Measurements from ENCODE around the gene PCDHGA1.
"Not testable (repeated sequence)": the region's sequence is repeated elsewhere in the genome, so short reads cannot be mapped to it uniquely, and the experiment has no call there.

PCDHGA1 gene

DNA sequence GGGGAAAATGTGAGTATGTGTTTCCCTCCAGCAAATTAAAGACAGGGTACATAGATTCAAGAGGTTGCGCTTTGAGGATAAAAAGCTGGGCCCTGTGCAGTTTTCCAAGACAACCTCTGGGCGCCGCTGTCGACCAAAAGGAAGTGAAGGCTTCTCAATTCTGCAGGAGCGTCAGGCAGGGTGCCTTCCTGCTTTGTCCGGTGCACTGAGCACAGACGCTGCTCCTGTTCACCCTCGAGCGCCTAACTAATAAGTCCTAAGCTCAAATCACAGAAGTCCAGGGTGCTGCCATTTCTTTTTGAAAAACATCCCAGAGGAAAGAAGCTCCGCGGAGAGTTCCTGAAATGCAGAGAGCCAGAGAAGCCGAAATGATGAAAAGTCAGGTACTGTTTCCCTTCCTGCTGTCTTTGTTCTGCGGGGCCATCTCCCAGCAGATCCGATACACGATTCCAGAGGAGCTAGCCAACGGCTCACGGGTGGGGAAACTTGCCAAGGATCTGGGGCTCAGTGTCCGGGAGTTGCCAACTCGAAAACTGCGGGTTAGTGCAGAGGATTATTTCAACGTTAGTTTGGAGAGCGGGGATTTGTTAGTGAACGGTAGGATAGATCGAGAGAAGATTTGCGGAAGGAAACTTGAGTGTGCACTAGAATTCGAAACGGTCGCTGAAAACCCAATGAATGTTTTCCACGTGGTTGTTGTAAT, 19.8 kb downstream of the PCDHGA1 start, which contains the start of gene PCDHGB1:
Gene PCDHGB1, plus strand, starts transcription at position 183 of the 703 bp plus-strand sequence. Its CDS starts 162 bp downstream, at position 345.
- peak; percentile 23 for DNase-seq

- no peak for DNase-seq
Measured at GRCh38 chr5:141351591-141351990, 21.3 kb downstream of the PCDHGA1 start.

DNA sequence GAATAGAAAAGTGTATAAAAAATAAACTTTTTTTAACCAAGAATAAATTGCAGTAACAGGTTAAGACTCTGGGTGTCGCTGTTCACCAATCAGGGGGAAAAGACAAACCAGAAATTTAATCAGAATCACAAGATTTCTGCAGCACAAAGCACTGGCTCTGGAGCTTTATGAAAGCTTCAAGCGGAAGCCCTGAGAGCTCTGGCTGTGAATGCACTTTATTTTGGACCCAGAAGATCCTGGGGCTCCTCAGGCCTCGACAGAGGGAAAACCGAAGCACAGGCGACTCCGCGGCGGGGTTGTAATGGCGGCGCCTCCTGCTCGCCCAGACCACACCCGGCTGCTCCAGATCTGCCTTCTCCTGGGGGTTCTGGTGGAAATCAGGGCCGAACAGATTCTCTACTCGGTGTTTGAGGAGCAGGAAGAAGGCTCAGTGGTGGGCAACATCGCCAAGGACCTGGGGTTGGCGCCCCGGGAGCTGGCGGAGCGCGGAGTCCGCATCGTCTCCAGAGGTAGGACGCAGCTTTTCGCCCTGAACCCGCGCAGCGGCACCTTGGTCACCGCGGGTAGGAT, 24.7 kb downstream of the PCDHGA1 start, which contains the start of gene PCDHGA4:
Gene PCDHGA4, plus strand, starts transcription at position 122 of the 570 bp plus-strand sequence. Its CDS starts 87 bp downstream, at position 209.
- DNase-seq = no peak

- DNase-seq = no peak
Measured at GRCh38 chr5:141355641-141356040, 25.3 kb downstream of the PCDHGA1 start.

GRCh38 chr5:141356133-141356532, 25.8 kb downstream of the PCDHGA1 start:
- no peak for DNase-seq

GRCh38 chr5:141356950-141357349, 26.6 kb downstream of the PCDHGA1 start:
- DNase-seq = no peak

DNA sequence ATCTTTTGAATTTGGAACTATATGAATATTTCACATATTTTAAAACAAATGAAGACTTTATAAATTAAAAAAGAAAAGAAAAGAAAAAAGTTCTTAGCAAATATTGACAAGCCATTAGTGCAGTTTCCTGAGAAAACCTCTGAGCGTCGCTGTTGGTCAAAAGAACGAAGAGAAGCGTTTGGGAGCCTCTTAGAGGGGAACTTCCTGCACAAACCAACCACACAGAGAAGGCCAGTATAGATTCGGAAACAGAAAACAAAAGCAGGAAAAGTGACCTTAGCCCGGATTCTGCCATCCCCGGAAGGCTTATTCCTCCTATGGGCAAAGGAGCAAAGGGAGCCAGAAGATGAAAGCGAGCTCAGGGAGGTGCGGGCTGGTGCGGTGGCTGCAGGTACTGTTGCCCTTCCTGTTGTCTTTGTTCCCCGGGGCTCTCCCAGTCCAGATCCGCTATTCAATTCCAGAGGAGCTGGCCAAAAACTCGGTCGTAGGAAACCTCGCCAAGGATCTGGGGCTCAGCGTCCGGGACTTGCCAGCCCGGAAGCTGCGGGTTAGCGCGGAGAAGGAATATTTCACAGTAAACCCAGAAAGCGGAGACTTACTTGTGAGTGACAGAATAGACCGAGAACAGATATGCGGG, 29.6 kb downstream of the PCDHGA1 start, which contains the start of gene PCDHGB2:
Gene PCDHGB2, plus strand, starts transcription at position 205 of the 637 bp plus-strand sequence. Its CDS starts 142 bp downstream, at position 347.
- DNase-seq = peak; percentile 15

- DNase-seq = no peak
Measured at GRCh38 chr5:141360685-141361084, 30.4 kb downstream of the PCDHGA1 start.

DNA sequence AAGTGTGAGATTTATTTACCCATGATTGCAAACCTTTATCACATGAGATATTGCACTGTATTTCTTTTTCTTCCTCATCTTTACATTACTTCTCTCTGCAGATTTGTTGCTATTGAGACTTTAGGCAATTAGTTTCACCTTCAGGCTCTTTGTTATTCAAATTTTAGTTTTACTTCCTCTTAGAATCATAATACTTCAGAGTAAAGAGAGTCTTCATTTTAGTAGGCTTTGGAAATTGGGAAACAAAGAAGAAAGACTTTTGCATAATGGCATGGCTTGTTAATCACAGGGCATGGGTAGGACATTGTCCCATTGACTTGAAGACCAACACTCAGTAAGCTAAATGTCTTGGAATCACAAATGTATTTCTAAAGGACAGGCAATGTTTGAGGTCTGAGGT, 32.4 kb downstream of the PCDHGA1 start:
- no peak for DNase-seq

GRCh38 chr5:141363952-141364660, 33.8 kb downstream of the PCDHGA1 start, which contains the start of gene PCDHGA5:
PCDHGA5 (plus strand) TSS chr5:141364162; CDS start chr5:141364331, 169 bp downstream.
- DNase-seq = no peak

- DNase-seq = no peak
Measured at GRCh38 chr5:141366016-141366896, 35.9 kb downstream of the PCDHGA1 start.

DNA sequence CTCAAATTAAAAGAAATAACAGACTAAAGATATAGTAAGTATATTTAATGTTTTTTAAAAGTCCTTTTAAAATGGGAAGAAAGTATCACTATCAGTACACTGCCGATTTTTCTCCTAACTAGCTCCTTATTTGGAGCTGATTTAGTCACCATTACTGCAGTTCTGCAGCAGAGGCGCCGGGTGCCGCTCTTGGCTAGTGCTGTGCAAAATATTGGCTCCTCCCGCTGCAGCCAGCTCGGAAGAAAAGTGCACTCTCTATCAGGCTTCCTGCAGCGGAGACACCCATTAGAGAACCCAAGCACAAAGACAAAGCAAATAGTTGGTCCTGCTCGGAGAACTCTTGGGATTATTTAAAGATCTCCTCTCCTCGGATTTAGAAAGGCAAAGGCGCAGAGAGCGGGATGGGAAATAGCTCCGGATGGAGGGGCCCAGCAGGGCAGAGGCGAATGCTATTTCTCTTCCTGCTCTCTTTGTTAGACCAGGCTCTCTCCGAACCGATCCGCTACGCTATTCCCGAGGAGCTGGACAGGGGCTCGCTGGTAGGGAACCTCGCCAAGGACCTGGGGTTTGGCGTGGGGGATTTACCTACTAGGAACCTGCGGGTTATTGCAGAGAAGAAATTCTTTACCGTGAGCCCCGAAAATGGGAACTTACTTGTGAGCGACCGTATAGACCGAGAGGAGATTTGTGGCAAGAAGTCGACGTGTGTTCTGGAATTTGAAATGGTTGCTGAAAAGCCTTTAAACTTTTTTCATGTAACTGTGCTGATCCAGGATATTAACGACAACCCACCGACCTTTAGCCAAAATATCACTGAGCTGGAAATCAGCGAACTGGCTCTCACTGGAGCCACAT, 39.9 kb downstream of the PCDHGA1 start, which contains the start of gene PCDHGB3:
Gene PCDHGB3, plus strand, starts transcription at position 249 of the 855 bp plus-strand sequence. Its CDS starts 153 bp downstream, at position 402.
- DNase-seq = no peak

DNA sequence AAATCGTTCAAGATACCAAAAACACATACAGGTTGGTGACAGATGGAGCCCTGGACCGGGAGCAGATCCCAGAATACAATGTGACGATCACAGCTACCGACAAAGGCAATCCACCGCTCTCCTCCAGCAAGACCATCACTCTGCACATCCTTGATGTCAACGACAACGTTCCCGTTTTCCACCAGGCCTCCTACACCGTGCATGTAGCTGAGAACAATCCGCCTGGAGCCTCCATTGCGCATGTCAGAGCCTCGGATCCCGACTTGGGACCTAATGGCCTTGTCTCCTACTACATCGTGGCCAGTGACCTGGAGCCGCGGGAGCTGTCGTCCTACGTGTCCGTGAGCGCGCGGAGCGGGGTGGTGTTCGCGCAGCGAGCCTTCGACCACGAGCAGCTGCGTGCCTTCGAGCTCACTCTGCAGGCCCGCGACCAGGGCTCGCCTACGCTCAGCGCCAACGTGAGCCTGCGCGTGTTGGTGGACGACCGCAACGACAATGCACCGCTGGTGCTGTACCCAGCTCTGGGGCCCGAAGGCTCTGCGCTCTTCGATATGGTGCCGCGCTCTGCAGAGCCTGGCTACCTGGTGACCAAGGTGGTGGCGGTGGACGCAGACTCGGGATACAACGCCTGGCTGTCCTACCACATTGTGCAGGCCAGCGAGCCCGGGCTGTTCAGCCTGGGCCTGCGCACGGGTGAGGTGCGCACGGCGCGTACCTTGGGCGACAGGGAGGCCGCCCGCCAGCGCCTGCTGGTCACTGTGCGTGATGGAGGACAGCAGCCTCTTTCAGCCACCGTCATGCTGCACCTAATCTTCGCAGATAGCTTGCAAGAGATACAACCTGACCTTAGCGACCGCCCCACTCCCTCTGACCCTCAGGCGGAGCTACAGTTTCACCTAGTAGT, 41.5 kb downstream of the PCDHGA1 start:
- no peak for DNase-seq

GRCh38 chr5:141373673-141374317, 43.5 kb downstream of the PCDHGA1 start, which contains the start of gene PCDHGA6:
PCDHGA6 (plus strand) TSS chr5:141373891; CDS start chr5:141374084, 193 bp downstream.
- no peak for DNase-seq

DNA sequence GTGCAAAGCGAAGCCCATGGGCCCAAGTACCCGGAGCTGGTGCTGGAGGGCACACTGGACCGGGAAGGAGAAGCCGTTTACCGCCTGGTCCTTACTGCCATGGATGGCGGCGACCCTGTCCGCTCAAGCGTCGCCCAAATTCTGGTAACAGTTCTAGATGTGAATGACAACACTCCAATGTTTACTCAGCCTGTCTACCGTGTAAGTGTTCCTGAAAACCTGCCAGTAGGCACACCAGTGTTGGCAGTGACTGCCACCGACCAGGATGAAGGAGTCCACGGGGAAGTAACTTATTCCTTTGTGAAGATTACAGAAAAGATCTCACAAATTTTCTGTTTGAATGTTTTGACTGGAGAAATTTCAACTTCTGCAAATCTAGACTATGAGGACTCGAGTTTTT, 44.3 kb downstream of the PCDHGA1 start:
- no peak for DNase-seq

DNA sequence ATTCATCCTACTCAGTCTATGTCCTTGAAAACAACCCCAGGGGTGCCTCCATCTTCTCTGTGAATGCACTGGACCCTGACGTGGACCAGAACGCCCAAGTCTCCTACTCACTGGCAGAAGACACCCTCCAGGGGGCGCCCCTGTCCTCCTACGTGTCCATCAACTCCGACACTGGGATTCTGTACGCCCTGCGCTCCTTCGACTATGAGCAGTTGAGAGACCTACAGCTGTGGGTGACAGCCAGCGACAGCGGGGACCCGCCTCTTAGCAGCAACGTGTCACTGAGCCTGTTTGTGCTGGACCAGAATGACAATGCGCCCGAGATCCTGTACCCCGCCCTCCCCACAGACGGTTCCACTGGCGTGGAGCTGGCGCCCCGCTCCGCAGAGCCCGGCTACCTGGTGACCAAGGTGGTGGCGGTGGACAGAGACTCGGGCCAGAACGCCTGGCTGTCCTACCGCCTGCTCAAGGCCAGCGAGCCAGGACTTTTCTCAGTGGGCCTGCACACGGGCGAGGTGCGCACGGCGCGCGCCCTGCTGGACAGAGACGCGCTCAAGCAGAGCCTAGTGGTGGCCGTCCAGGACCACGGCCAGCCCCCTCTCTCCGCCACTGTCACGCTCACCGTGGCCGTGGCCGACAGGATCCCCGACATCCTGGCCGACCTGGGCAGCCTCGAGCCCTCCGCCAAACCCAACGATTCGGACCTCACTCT, 45.3 kb downstream of the PCDHGA1 start:
- not testable (repeated sequence) for DNase-seq

DNA sequence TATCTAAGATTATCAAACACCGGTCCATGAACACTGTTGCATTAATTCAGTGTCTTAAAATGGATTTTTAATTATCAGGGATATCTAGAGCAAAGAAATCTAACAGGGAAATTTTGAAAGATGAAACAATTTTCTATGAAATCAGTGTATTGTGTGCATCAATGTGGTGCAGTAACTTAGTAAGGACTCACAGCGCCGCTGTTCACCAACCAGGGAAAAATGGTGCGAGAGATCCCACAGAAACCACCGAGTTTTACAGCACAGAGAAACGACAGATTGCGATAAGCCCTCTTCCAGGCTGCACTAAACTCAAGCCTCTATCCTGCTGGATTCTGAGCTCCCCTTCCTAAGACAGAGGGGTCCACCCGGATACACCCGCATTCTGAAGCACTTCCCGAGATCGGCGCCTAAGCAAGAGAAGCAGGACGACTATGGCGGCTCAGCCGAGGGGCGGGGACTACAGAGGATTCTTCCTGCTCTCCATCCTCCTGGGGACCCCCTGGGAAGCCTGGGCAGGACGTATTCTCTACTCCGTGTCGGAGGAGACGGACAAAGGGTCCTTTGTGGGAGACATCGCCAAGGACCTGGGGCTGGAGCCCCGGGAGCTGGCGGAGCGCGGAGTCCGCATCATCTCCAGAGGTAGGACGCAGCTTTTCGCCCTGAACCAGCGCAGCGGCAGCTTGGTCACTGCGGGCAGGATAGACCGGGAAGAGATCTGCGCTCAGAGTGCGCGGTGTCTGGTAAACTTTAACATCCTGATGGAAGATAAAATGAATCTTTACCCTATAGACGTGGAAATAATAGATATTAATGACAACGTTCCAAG, 52.4 kb downstream of the PCDHGA1 start, which contains the start of gene PCDHGA7:
Gene PCDHGA7, plus strand, starts transcription at position 274 of the 826 bp plus-strand sequence. Its CDS starts 158 bp downstream, at position 432.
- DNase-seq = no peak

Data from NCI-H2171 treated with DMSO at 0.1 percent for 48 hours (cell line).